ENCODE results near the gene RACK1. TPM values are rescaled to one million over a fixed set of nuclear protein-coding genes. Genes with fewer than 3 reads are reported as not detected.
"Not testable (repeated sequence)": the region's sequence is repeated elsewhere in the genome, so short reads cannot be mapped to it uniquely, and the experiment has no call there.

The RACK1 gene
- 1,000 to 10,000 TPM; 1,252 to 1,898 (median 1,625) TPM for total RNA-seq

GRCh38 chr5:181243564-181244343, at the start of gene RACK1:
RACK1 (minus strand) TSS chr5:181243906; CDS start chr5:181243800, 106 bp downstream.
- Histone ChIP-seq H3K4me1 (peaks cover 50 to 83% (median 75%) of the 10 kb centered on the region in 4 donors), H3K36me3 (peaks cover 23 to 36% (median 36%) of the 10 kb centered on the region in 4 donors), H3K27ac (replicated peaks in 1 of 4) (peak within 1 kb of the TSS; percentile 92 to 97 (median 94)), H3K27me3 (no peaks in the 10 kb centered on the region), H3K9me3 (no peaks in the 10 kb centered on the region), H3K4me3 (peak within 1 kb of the TSS; percentile 73 to 81 (median 74))
- intact Hi-C loops (cut with DNase I): loop anchor here (2.0 kb wide), 1 partner anchor 19 kb away; no protein-coding TSS in a partner anchor
- peak; percentile 98 for DNase-seq (ENCODE audit: extremely low spot score)
- WGBS: under 1% methylated on average over 39 of the region's 50 CpGs
- TF ChIP-seq EP300 (IDR thresholded peaks at IDR 0.05): no peak
- no peak for TF ChIP-seq CTCF (IDR thresholded peaks at IDR 0.05)
- peak; percentile 71 to 88 for TF ChIP-seq POLR2AphosphoS5 (IDR thresholded peaks at IDR 0.05)
- peak; percentile 90 for TF ChIP-seq POLR2A (IDR thresholded peaks at IDR 0.05; ENCODE audit: low read depth)

- H3K9me3 ChIP-seq; H3K36me3 ChIP-seq; intact Hi-C loops (cut with DNase I); H3K4me1 ChIP-seq; H3K4me3 ChIP-seq; H3K27me3 ChIP-seq; H3K27ac ChIP-seq (replicated peaks in 1 of 4); DNase-seq (ENCODE audit: extremely low spot score): not testable (repeated sequence)
- WGBS: 100% methylated on average over 1 of the region's 1 CpG
Observed at GRCh38 chr5:181287331-181287730, 43.6 kb upstream of the RACK1 start.

GRCh38 chr5:181285962-181286705, 42.4 kb upstream of the RACK1 start:
- DNase-seq (ENCODE audit: extremely low spot score); H3K27me3 ChIP-seq; intact Hi-C loops (cut with DNase I); H3K9me3 ChIP-seq; H3K27ac ChIP-seq (replicated peaks in 1 of 4); H3K4me1 ChIP-seq; H3K4me3 ChIP-seq; H3K36me3 ChIP-seq: not testable (repeated sequence)
- 90% methylated on average over 5 of the region's 10 CpGs for WGBS

GRCh38 chr5:181283841-181284755, 40.4 kb upstream of the RACK1 start:
- H3K4me3 ChIP-seq; H3K27ac ChIP-seq (replicated peaks in 1 of 4); intact Hi-C loops (cut with DNase I); H3K4me1 ChIP-seq; H3K36me3 ChIP-seq; DNase-seq (ENCODE audit: extremely low spot score); H3K9me3 ChIP-seq; H3K27me3 ChIP-seq: not testable (repeated sequence)
- WGBS: 82% methylated on average over 4 of the region's 6 CpGs
- peak in 1 of 3 experiments; percentile 35 for TF ChIP-seq CTCF (IDR thresholded peaks at IDR 0.05)

- 95% methylated on average over 9 of the region's 13 CpGs for WGBS
- intact Hi-C loops (cut with DNase I): no loop called here
Observed at GRCh38 chr5:181283347-181283746, 39.6 kb upstream of the RACK1 start.

More at GRCh38 chr5:181283347-181283746, 39.6 kb upstream of the RACK1 start:
- TF ChIP-seq CTCF (IDR thresholded peaks at IDR 0.05): no peak
- TF ChIP-seq POLR2A (IDR thresholded peaks at IDR 0.05; ENCODE audit: low read depth): no peak
- TF ChIP-seq EP300 (IDR thresholded peaks at IDR 0.05): no peak
- no peak for TF ChIP-seq POLR2AphosphoS5 (IDR thresholded peaks at IDR 0.05)
- Histone ChIP-seq H3K4me3 (no peak overlapping the region), H3K9me3 (no peaks in the 10 kb centered on the region), H3K4me1 (no peaks in the 10 kb centered on the region), H3K27ac (replicated peaks in 1 of 4) (no peak overlapping the region), H3K27me3 (no peaks in the 10 kb centered on the region), H3K36me3 (peaks cover 0 to 3% (median 0%) of the 10 kb centered on the region in 4 donors)
- no peak for DNase-seq (ENCODE audit: extremely low spot score)

All from esophagus muscularis mucosa (tissue), 4 donors.